DMS 273 (cell line): Measurements from ENCODE around the gene PGD.

Source experiments
- DNase-seq: peaks from one replicate; lab custom pipeline; 2025; ENCODE audit not compliant: unreplicated experiment; lab: John Stamatoyannopoulos, UW

PGD gene

DNA sequence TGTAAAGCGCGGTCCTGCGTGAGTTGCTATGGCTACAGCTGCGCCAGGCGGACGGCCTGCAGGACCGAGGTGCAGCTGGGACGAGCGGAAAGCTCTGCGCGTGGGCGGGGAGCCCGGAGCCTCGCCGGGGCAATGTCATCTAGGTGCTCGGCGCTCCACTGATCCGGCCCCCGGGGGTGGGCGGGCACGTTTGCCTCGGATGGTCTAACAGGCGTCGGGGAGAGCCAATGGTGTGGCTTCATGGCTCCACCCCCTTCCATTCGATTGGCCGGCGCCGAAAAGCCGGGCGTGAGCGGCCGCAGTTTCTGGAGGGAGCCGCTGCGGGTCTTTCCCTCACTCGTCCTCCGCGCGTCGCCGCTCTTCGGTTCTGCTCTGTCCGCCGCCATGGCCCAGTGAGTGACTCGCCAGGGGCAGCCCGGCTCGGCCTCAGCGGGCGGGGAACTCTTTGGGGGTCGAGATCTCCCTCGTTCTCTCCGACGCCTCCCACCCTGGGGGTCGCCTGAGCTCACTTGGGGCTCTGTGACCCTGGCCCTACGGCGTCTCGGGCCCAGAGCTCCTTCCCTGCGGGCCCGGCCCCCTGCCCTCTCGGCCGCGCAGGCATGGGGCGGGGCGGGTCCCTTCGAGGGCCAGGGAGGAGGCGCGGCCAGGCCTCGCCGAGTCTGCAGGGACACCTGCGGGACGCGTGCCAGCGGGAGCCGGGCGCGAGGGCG, at the start of gene PGD:
PGD (plus strand) TSS at position 331 of the 710 bp plus-strand sequence; CDS start at position 385, 54 bp downstream.
- peak; percentile 99 for DNase-seq

DNA sequence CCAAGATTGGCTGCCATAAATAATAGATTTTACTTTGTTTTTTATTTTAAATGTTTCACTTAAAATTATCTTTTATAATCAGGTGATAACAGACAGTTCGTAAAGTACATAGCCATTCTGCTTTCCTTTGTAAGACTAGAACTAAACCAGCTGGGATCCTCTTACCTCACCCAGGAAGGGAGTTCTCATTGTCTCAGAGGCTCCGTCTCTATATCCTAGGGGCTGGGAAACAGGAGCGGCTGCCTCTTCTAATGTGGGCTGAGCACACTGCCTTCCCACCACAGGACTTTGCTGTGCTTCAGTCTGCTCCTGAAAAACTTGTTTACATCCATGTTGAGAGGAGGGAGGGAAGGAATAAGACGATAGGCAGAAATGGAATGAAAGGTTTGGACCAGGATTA, 45.6 kb upstream of the PGD start:
- DNase-seq: no peak

DNA sequence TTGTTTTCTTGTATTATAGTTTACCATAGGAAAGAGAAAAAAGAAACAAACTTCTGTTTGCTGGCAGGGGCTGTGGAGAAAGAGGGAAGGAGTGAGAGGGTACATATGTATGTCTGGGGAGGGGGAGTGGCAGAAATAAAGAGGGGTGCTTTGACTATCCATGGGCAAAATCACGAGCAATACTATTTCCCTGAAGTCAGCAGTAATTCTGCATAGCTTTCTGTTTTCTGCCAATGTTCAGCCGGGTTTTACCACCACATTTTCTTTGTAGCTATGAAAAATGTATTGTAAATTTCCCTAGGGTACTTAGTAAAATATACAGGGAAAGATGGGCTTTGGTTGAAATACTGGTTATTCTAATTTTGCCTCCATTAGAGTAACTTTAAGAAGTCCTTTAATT, 45.2 kb upstream of the PGD start:
- DNase-seq: no peak

DNA sequence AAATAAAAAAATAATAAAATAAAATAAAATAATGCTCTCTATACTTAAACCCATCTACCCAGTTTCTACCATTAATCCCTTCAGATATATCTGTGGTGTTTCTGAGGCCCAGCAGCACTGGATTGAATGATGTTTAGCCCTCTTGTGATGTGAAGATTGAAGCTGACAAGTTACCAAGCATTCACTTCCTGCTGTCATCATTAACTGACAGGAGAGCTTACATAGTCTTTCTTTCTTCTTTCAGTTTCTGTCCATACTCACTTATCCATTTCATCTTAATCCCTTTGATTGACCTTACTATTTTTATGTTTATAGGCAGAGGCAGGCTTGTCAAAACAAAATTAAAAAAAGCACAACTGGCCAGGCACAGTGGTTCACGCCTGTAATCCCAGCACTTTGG, 38.8 kb upstream of the PGD start:
- DNase-seq: no peak

DNA sequence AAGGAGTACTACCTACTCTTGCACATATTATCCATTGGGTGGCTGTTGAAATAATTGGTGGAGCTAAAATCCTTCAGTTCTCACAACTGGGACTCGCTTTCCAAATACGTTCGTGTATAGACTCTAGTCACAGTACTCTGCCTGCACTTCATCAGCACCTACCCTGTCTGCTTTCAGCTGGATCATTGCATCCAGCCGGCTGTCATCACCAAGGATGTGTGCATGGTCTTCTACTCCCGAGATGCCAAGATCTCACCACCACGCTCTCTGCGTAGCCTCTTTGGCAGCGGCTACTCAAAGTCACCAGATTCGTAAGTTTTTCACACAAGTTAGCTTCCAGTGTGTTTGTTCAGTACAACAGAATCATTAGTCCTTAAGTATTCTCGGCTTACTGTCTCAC, 37.3 kb upstream of the PGD start:
- no peak for DNase-seq

DNA sequence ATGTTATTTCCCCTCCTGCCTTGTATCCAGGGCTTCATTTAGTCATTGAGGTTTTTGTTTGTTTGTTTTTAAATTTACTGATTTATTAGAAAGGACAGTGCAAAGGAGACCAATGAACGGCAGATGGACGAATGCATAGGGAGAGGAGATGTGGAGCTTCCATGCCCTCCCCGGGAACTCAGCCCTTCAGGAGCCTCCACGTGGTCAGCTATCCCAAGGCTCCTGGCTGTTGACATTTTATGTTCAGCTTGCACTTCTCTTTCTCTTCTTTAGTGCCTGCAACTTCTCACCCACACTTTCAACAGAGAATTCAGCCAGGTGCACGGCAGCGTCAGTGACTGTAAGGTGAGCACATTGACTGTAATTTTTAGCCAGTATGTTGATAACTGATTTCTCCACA, 30.7 kb upstream of the PGD start:
- DNase-seq: no peak

DNA sequence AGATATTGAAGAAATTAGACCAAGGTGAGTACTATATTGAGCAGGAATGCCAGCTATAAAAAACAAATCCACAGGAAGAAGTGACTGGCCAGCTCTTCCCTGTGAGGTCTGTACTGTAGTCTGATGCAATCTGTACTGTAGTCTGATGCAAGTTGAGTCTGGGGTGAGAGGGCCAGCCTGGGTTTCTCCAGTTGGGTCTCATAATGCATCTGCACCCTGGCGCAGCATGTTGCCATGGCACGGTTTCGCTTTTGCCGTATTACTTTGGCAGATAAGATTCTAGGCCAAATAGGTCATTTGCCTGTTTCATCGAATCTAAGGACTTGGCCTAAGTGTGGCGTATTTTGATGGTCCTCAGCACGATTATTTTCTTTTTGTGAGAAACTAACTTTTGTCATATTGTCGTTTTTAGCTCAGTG, 24.4 kb upstream of the PGD start:
- no peak for DNase-seq

DNA sequence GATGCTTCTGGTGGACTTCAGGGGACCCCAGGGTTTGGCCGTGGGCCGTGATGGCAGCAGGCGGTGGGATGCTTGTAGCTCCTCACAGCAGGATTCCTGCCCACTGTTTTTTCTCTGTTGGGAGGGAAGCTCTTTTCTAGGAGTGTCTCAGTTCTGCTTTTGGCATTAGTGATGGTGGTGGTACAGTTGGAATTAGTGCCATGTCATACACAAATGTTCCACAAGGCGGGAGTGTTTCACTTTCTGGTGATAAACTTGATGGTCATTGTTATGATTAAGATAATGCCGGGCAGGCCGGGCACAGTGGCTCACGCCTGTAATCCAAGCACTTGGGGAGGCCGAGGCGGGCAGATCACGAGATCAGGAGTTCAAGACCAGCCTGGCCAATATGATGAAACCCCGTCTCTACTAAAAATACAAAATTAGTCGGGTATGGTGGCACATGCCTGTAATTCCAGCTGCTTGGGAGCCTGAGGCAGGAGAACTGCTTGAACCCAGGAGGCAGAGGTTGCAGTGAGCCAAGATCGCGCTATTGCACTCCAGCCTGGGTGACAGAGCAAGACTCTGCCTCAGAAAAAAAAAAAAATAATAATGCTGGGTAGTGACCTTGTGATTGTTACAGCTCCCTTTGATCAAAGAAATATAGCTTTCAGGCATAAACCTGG, 21.4 kb upstream of the PGD start:
- peak; percentile 76 for DNase-seq

DNA sequence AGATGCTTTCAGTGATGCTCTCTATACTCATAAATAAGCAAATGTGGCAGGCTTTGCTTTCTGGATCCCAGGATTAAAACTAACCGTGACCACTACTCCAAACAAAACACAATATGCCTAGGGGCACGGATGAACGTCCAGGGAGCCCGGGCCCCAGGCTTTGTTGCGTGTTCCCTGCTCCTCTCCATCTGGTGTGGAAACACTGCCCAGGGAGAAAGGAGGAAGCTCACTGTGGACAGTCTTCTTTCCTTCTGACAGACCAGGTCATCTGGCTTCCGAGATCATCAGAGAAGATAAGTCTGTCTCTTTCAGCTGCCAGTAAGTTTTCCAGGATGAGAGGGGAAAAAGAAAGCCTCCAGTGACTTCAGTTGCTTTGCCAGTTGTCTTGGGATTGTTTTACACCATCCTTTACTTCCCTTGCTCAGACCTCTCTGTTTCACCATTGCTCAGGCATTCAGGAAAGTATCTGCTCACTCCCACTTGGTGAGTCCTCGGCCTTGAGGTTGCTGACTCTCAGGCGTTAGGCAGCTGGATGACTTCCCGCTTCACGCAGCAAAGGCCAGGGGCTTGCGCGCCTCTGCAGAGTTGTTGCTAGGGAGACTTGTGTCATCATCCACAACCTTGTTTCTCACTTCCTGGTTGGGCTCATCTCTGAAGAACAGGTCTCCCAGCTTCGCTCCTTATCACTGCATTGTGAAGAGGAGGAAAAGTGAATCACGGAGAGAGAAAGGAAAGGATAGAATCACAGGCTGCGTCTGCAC, 20.6 kb upstream of the PGD start:
- DNase-seq: no peak

DNA sequence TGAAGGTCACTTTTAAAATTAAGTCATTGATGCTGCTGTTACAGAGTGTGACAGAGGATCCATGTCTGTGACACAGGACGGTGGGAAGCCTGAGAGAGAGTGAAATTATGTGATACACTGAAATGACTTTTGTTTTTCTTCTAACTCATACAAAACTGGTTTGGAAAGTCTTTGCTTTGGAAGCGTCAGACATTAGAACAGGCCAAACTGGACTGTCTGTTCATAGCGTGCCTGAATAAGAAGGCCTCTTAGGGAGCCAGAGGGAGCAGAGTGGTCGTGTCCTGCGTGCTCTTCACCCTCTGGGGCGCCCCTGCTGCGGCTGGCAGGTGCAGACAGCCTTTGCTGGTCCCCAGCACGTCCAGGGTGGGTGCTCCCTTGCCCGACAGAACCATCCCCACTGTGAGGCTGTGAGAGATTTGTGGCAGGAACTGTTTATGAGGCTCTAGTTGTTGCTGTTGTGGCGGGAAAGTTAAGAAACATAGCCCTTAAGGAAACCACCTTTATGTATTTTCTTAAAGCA, 19.7 kb upstream of the PGD start:
- DNase-seq: no peak

DNA sequence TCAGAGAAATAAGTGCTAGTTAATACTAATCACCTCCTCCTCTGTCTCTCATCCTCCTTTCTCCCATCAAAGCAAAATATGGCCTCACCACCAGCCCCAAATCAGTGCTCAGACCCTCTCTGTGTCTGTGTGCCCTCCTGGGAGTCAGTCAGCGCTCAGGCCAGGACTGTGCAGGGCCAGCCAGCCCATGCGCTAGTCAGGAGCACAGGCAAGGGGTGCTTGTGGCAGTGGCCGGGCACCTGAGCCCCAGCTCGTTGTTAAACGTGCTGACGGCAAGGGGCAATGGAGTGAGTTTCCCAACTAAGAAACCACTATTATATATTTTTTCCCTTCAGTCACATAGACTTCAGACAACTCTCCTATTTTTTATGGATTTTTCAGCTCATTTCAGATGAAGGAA, 19.2 kb upstream of the PGD start:
- DNase-seq: no peak

DNA sequence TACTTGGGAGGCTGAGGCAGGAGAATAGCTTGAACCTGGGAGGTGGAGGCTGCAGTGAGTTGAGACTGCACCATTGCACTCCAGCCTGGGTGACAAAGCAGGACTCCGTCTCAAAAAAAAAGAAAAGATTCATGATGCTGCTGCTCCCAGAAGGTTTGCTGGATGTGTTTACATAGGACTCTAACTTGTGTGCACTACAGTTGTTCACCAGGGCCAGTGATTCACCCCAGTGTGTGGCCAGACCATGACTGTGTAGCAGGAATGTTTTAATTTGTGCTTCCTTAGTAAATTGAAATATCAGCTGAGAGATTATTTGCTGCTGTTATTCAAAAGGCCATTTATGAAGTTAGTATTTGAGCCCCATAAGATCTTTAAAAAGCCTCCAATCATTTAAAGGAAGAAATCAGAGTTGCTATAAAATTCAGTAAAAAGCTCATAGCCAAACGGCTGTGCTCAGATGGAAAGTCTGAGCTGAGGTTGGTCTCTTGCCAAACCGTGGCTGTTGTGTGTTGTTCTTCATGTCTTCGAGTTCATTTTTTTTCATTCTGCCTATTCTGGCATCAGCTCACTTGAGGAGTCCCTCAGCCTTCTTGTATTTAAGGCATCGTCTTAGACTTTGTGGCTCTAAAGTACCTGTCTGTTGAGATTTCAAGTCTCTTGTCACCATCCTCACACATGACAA, 18.1 kb upstream of the PGD start:
- DNase-seq: no peak

DNA sequence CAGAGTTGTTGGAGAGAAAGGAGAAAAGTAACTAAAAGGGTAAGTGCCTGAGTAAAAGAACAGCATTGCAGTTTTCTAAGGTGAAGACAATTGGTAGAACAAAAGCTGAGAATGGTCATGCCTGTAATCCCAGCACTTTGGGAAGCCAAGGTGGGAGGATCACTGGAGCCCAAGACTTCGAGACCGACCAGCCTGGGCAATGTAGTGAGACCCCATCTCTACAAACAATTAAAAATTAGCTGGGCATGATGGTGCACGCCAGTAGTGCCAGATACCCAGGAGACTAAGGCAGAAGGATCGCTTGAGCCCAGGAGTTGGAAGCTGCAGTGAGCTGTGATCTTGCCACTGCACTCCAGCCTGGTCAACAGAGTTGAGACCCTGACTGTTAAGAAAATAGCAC, 15.2 kb upstream of the PGD start:
- no peak for DNase-seq

DNA sequence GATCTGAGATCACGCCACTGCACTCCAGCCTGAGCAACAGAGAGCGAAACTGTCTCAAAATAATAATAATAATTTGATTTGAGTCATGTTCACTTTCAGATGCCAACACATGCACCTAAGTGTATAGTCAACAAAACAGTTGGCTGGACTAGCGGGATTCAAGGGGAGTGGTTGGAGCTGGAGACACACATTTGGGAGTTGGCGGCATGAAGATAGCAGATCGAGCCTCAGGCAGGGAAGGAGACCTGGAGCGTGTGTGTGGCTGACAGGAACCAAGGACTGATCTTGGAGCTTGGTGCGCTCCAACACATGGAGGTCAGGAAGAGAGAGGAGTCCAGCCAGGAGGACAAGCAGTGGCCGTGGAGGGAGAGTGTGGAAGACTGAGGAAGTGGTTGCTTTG, 14.6 kb upstream of the PGD start:
- no peak for DNase-seq

DNA sequence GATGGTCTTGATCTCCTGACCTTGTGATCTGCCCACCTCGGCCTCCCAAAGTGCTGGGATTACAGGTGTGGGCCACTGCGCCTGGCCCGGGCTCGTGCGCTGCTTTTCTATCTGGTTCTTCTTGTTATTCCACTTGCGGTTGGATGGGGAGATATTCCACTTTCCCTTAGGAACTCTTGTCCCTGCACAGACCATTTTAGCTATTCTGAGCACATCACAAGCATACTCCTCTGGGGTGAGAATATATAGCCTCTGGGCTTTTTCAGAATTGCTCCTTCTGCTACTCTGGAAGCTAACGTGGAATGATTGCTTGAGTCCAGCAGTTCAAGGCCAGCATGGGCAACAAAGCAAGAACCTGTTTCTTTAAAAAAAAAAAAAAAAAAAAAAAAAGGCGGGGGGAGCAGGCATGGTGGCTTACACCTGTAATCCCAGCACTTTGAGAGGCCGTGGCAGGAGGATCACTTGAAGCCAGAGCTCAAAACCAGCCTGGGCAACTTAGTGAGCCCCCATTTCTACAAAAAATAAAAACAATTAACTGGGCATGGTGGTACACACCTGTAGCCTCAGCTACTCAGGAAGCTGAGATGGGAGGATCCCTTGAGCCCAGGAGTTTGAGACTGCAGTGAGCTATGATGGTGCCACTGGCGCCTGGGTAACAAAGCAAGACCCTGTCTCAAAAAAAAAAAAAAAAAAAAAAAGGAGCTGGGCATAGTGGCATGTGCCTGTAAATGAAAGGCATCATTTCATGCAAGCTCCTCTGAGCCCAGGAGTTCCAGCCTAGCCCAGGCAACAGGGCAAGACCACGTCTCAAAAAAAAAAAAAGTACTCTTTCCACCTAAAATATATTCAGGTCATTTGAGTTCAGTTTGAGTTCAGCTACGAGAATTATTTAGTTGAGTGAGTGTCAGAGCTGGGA, 11.8 kb upstream of the PGD start:
- DNase-seq: no peak

DNA sequence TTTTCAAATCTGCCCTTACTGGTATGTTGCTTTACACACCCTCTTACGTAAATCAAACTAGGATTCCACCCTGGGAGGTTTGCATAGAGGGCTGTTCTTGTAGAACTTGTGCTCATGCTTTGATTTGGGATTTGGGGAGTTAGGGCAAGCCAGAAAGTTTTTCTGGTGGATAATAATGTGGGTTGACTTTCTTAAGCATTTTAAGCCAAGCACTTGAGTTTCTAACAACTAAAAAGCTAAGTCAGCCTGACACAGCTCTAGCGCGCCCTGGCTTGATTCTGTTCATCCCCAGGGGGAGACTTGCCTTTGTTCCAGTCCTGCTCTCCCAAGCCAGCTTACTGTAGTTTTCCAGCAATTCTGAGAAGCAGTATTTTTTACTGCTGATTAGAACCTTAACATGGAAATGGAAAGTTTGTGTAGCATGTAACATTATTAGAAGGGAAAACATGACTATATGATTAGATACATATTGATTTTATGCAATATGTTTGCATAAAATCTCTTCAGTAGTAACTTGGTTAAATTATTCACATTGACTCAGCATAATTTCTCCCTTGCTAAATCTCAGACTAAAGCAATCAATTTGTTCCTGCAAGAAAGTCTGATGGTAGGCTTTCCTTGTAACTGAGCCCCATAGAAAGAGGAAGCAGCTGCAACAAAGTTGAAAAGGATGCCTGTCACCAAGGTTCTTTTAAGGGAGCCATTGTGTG, 11.0 kb upstream of the PGD start:
- DNase-seq: peak; percentile 47

DNA sequence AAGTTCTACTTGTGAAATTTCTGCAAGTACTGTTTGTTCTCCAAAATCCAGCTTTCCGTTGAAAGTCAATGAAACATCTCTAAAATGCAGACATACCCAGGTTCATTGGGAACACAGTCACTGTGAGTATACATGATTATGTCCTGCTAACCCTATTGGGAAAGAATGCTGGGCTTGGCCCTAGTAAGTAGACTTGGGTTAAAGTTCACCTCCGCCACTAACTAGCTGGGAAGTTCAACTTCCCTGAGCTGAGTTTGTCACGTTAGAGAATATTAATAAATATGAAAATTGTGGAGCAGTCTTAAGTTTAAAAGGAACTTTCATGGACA, 10.5 kb upstream of the PGD start:
- no peak for DNase-seq

DNA sequence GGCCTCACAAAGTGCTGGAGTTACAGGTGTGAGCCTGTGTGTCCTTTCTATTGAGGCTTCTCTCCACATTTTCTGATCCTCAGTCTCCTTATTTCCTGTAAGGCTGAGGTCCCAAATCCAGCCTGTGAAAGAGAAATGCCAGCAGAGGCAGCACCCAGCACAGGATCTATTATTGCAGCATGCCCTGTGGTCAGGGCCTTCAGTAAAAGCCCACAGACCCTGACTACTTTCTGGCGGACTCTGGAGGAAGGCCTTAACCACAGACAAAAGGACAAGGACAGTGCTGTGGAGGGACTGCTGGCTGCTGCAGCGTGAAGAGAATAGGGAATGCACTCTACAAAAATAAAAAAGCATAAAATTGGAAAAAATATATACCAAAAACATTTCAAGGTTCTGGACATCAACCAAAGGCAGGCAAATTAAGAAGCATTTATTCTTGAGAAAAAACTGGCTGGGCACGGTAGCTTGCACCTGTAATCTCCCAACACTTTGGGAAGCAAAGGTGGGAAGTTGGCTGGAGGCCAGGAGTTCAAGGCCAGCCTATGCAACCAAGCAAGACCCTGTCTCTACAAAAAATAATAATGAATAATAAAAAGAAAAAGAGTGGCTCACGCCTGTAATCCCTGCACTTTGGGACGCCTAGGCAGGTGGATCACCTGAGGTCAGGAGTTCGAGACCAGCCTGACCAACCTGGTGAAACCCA, 9.4 kb upstream of the PGD start:
- DNase-seq: no peak

DNA sequence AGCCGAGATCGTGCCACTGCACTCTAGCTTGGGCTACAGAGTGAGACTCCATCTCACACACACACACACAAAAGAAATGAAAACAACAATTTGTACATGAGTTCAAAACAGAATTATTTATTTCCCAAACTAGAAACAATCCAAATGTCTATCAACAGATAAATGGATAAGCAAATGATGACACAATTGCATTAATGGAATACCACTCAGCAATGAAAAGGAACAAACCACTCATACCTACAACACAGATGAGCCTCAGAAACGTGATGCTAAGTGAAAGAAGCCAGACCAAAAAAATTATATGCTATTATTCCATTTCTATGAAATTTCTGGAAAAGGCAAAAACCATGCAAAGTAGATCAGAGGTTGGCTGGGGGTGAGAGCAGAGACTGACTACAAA, 2.0 kb upstream of the PGD start:
- no peak for DNase-seq
